Panc1 (cell line): ENCODE measurements around the gene WDFY2. TPM values are rescaled to one million over a fixed set of nuclear protein-coding genes. Genes with fewer than 3 reads are reported as not detected.

ENCODE experiments used
- ATAC-seq: fragments of 200-7000 bp; cut with Tn5 transposase; 2 replicates; pipeline ENCODE4 v1.9.1; 2020; ENCODE audit warnings: mild to moderate bottlenecking, moderate library complexity
- BruUV-seq: library from RNA; stranded (reverse); fragments of 400-500 nt; replicated peaks from 2 replicates; lab custom pipeline; 2021; lab: Mats Ljungman, UMichigan
- CTCF ChIA-PET: fragments of 300-600 bp; sonication (Branson Sonifier 250); formaldehyde crosslinking; loops from one replicate; lab custom pipeline; 2022; ENCODE audit warnings: antibody characterized with exemption; lab: Charles Lee
- POLR2A ChIA-PET: fragments of 300-600 bp; sonication (Branson Sonifier 250); formaldehyde crosslinking; loops from one replicate; lab custom pipeline; 2022; ENCODE audit warnings: antibody characterized with exemption; lab: Charles Lee
- DNase-seq: peaks from one replicate; pipeline ENCODE4 v3.0.0-alpha.2; 2010; ENCODE audit warnings: low read depth, low spot score
- H3K27ac ChIP-seq: 2 replicates; pipeline ENCODE4 v1.5.1; 2011; ENCODE audit warnings: mild to moderate bottlenecking, low read length, inconsistent platforms
- H3K27me3 ChIP-seq: fragments of 200-500 bp; sonication (Bioruptor generic); 2 replicates; pipeline ENCODE4 v1.6.0; 2014; ENCODE audit warnings: low read length, inconsistent platforms; ENCODE audit not compliant: control insufficient read depth, insufficient read depth
- H3K36me3 ChIP-seq: fragments of 200-500 bp; sonication (Bioruptor generic); 2 replicates; pipeline ENCODE4 v1.5.1; 2014; ENCODE audit warnings: inconsistent platforms, mild to moderate bottlenecking, low read length, moderate library complexity; ENCODE audit not compliant: control insufficient read depth, insufficient read depth
- H3K4me1 ChIP-seq: 2 replicates; pipeline ENCODE4 v1.5.1; 2011; ENCODE audit warnings: inconsistent platforms, mild to moderate bottlenecking, low read length, moderate library complexity; ENCODE audit not compliant: control insufficient read depth, insufficient read depth
- H3K4me3 ChIP-seq, 2 experiments: 2 replicates each; pipeline ENCODE4 v1.5.1; 2011 to 2012; ENCODE audit warnings: low read depth in 2 of 2, low read length in 2 of 2, mild to moderate bottlenecking in 2 of 2, inconsistent platforms in 1 of 2, moderate library complexity in 1 of 2
- H3K9me3 ChIP-seq: fragments of 200-500 bp; sonication (Bioruptor generic); 2 replicates; pipeline ENCODE4 v1.5.1; 2014; ENCODE audit warnings: low read depth, mild to moderate bottlenecking, inconsistent platforms, low read length, moderate library complexity; ENCODE audit not compliant: control insufficient read depth, insufficient read depth
- POLR2AphosphoS5 ChIP-seq: IDR thresholded peaks from 2 replicates; pipeline ENCODE4 v1.6.1; 2012; ENCODE audit warnings: mild to moderate bottlenecking, low read depth, low read length, moderate library complexity
- SIN3A ChIP-seq: IDR thresholded peaks from 2 replicates; pipeline ENCODE4 v1.6.1; 2012; ENCODE audit warnings: low read depth, mild to moderate bottlenecking, low read length, moderate library complexity, borderline replicate concordance; ENCODE audit not compliant: insufficient read depth
- TCF7L2 ChIP-seq: IDR thresholded peaks from 2 replicates; pipeline ENCODE4 v1.6.1; 2011; ENCODE audit warnings: mild to moderate bottlenecking, low read depth, low read length, inconsistent platforms
- in situ Hi-C: cut with HindIII; loops from 2 replicates; pipeline ENCODE4 v1.10.0; 2016; ENCODE audit warnings: low sequenced_read_pairs, low pct_unique_long_range_greater_than_20kb
- intact Hi-C: fragments of 100-400 bp; cut with micrococcal nuclease; formaldehyde crosslinking; loops from one replicate; pipeline ENCODE4 v1.10.0; 2022; ENCODE audit not compliant: unreplicated experiment
- total RNA-seq: library from RNA; stranded (reverse); gene quantifications from one replicate; pipeline ENCODE4 v1.2.1, GENCODE V29; 2021; ENCODE audit not compliant: unreplicated experiment
- TF ChIP-seq, protein P1 (sequence below), 2 experiments: IDR thresholded peaks; 2 replicates each; pipeline ENCODE4 v1.6.1; 2011 to 2012; ENCODE audit warnings: low read depth in 2 of 2, control low read depth in 1 of 2, low read length in 1 of 2, mild to moderate bottlenecking in 1 of 2, moderate library complexity in 1 of 2; ENCODE audit not compliant: insufficient read depth in 1 of 2
- TF ChIP-seq, protein P2 (sequence below): fragments of 450-650 bp; IDR thresholded peaks from 2 replicates; pipeline ENCODE4 v1.5.1; 2017; ENCODE audit warnings: mild to moderate bottlenecking

The WDFY2 gene
- total RNA-seq, 1 experiment from 2014 or later: 7.8 TPM

DNA sequence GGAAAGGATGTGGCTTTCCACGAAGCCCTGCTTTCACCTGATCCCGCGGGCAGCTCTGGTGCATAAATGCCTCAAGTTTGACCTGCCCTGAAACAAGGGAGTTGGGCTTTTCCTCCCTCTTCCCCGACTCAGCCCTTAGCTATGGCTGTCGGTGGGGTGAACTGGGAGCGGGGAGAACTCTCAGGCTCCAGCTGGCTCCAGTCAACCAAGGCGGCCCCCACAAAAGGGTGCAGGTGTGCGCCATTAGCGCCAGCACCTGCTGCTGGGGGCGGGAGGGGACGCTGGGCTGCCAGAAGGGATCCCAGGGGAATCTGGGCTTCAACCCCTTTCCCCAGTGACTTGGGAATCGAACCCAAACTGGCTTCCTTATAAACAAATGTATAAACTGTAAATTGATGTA is 226.8 kb downstream of the WDFY2 start:
- H3K36me3 ChIP-seq: no peaks in the 10 kb centered on the region
- intact Hi-C loops (no loop called here), in situ Hi-C loops (no loop called here)
- ChIA-PET CTCF (no interaction called here), POLR2A (no interaction called here)
- no peak overlapping the region for H3K27ac ChIP-seq
- TF ChIP-seq TCF7L2 (no peak), POLR2AphosphoS5 (no peak), SIN3A (no peak)
- TF ChIP-seq, protein P1, sequence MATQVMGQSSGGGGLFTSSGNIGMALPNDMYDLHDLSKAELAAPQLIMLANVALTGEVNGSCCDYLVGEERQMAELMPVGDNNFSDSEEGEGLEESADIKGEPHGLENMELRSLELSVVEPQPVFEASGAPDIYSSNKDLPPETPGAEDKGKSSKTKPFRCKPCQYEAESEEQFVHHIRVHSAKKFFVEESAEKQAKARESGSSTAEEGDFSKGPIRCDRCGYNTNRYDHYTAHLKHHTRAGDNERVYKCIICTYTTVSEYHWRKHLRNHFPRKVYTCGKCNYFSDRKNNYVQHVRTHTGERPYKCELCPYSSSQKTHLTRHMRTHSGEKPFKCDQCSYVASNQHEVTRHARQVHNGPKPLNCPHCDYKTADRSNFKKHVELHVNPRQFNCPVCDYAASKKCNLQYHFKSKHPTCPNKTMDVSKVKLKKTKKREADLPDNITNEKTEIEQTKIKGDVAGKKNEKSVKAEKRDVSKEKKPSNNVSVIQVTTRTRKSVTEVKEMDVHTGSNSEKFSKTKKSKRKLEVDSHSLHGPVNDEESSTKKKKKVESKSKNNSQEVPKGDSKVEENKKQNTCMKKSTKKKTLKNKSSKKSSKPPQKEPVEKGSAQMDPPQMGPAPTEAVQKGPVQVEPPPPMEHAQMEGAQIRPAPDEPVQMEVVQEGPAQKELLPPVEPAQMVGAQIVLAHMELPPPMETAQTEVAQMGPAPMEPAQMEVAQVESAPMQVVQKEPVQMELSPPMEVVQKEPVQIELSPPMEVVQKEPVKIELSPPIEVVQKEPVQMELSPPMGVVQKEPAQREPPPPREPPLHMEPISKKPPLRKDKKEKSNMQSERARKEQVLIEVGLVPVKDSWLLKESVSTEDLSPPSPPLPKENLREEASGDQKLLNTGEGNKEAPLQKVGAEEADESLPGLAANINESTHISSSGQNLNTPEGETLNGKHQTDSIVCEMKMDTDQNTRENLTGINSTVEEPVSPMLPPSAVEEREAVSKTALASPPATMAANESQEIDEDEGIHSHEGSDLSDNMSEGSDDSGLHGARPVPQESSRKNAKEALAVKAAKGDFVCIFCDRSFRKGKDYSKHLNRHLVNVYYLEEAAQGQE (IDR thresholded peaks at IDR 0.05; ENCODE audit: insufficient read depth in 1 of 2, low read depth in 2 of 2, low read length in 1 of 2): no peak
- TF ChIP-seq, protein P2, sequence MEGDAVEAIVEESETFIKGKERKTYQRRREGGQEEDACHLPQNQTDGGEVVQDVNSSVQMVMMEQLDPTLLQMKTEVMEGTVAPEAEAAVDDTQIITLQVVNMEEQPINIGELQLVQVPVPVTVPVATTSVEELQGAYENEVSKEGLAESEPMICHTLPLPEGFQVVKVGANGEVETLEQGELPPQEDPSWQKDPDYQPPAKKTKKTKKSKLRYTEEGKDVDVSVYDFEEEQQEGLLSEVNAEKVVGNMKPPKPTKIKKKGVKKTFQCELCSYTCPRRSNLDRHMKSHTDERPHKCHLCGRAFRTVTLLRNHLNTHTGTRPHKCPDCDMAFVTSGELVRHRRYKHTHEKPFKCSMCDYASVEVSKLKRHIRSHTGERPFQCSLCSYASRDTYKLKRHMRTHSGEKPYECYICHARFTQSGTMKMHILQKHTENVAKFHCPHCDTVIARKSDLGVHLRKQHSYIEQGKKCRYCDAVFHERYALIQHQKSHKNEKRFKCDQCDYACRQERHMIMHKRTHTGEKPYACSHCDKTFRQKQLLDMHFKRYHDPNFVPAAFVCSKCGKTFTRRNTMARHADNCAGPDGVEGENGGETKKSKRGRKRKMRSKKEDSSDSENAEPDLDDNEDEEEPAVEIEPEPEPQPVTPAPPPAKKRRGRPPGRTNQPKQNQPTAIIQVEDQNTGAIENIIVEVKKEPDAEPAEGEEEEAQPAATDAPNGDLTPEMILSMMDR: no peak
- H3K9me3 ChIP-seq: no peaks in the 10 kb centered on the region
- ATAC-seq (no peak), DNase-seq (no peak)
- no peaks in the 10 kb centered on the region for H3K27me3 ChIP-seq
- BruUV-seq: no TSS peak
- H3K4me1 ChIP-seq: no peaks in the 10 kb centered on the region
- no peak overlapping the region for H3K4me3 ChIP-seq

DNA sequence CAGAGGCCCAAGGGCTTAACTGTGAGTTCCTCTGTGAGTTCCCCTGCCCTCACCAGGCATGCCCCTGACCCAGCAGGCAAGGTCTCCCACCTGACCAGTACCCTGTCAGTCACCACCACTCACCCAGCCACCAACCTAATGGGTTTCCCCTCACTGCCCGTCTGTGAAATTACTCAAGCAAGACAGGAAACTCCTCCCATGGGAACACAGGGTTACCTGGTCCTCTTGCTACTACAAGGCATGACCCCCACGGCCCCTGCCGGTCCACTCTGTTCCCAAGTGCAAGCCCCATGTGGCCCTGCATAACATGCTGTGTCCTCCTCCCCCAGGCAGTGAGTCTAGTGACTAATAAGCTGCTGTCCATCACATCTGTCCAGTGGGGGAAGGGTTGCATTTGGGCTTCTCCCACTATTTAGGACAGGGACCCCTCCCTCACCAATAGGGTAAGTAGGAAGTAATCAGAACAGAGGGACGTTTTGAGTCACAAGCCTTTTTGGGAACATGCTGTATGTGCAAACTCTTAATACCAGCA is 227.7 kb downstream of the WDFY2 start:
- in situ Hi-C loops: no loop called here

More for the DNA sequence above, 227.7 kb downstream of the WDFY2 start:
- no peak overlapping the region for H3K4me3 ChIP-seq
- H3K9me3 ChIP-seq: no peaks in the 10 kb centered on the region
- ATAC-seq: no peak
- ChIA-PET CTCF (no interaction called here), POLR2A (no interaction called here)
- TF ChIP-seq, protein P1 (IDR thresholded peaks at IDR 0.05; ENCODE audit: insufficient read depth in 1 of 2, low read depth in 2 of 2, low read length in 1 of 2): no peak
- TF ChIP-seq POLR2AphosphoS5 (no peak), TCF7L2 (no peak), SIN3A (no peak)
- TF ChIP-seq, protein P2: no peak
- intact Hi-C loops: no loop called here
- H3K27ac ChIP-seq: no peak overlapping the region
- H3K36me3 ChIP-seq: no peaks in the 10 kb centered on the region
- H3K27me3 ChIP-seq: no peaks in the 10 kb centered on the region
- no TSS peak for BruUV-seq
- no peaks in the 10 kb centered on the region for H3K4me1 ChIP-seq
- DNase-seq: no peak
